ENCODE data around the gene OSBPL10.

The OSBPL10 gene

DNA sequence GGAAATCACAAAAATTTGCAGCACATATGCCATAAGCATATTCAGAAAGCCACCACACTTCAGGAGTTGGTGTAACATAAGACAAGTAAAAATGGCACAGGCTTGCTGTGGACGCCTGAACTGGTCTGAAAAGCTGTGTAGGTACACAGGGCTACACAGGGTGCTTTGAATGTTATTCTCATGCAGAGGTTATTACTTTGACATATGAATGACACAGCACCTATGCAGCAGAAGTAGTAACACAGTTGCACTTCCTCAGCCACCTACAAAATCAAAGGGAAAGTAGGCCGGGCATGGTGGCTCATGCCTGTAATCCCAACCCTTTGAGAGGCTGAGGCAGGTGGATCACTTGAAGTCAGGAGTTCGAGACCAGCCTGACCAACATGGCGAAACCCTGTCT is 54.5 kb downstream of the OSBPL10 start:
- no peak overlapping the region for H3K4me2 ChIP-seq (ENCODE audit: low read length)
- H3K9ac ChIP-seq = no peak overlapping the region

DNA sequence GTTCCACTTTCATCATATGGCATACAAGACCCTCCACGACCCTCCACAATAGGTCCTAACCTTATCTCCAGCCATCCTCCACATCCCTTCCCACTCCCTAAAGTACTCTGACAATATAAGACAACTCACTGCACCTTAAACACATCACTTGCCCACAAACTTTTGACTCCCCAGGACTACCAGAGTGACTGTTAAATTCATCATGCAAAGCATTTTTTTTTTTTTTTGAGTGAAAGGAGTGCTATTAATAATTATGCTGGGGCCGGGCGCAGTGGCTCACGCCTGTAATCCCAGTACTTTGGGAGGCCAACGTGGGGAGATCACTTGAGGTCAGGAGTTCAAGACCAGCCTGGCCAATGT is 55.8 kb downstream of the OSBPL10 start:
- no peaks in the 10 kb centered on the region for H3K36me3 ChIP-seq (ENCODE audit: control insufficient read depth, insufficient read depth, low read length)
- no peak overlapping the region for H3K27ac ChIP-seq
- H3K9ac ChIP-seq = no peak overlapping the region
- H3K9me3 ChIP-seq (ENCODE audit: control insufficient read depth, low read length) = no peaks in the 10 kb centered on the region
- H3K4me1 ChIP-seq = no peaks in the 10 kb centered on the region
- H3K27me3 ChIP-seq (ENCODE audit: control insufficient read depth, insufficient read depth, low read length) = no peaks in the 10 kb centered on the region
- H3K4me2 ChIP-seq (ENCODE audit: low read length) = no peak overlapping the region
- H3K79me2 ChIP-seq = no peaks in the 10 kb centered on the region
- no peak overlapping the region for H2AFZ ChIP-seq
- no peak overlapping the region for H3K4me3 ChIP-seq (ENCODE audit: low read depth, low read length)
- TF ChIP-seq, protein P1, sequence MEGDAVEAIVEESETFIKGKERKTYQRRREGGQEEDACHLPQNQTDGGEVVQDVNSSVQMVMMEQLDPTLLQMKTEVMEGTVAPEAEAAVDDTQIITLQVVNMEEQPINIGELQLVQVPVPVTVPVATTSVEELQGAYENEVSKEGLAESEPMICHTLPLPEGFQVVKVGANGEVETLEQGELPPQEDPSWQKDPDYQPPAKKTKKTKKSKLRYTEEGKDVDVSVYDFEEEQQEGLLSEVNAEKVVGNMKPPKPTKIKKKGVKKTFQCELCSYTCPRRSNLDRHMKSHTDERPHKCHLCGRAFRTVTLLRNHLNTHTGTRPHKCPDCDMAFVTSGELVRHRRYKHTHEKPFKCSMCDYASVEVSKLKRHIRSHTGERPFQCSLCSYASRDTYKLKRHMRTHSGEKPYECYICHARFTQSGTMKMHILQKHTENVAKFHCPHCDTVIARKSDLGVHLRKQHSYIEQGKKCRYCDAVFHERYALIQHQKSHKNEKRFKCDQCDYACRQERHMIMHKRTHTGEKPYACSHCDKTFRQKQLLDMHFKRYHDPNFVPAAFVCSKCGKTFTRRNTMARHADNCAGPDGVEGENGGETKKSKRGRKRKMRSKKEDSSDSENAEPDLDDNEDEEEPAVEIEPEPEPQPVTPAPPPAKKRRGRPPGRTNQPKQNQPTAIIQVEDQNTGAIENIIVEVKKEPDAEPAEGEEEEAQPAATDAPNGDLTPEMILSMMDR (IDR thresholded peaks at IDR 0.05) = no peak

More for the DNA sequence above, 54.5 kb downstream of the OSBPL10 start:
- no peaks in the 10 kb centered on the region for H3K4me1 ChIP-seq
- H3K79me2 ChIP-seq = no peaks in the 10 kb centered on the region
- H2AFZ ChIP-seq = no peak overlapping the region
- no peak overlapping the region for H3K4me3 ChIP-seq (ENCODE audit: low read depth, low read length)
- H3K27ac ChIP-seq = no peak overlapping the region
- no peaks in the 10 kb centered on the region for H3K36me3 ChIP-seq (ENCODE audit: control insufficient read depth, insufficient read depth, low read length)
- H3K9me3 ChIP-seq (ENCODE audit: control insufficient read depth, low read length) = no peaks in the 10 kb centered on the region
- TF ChIP-seq, protein P1 (IDR thresholded peaks at IDR 0.05) = no peak
- no peaks in the 10 kb centered on the region for H3K27me3 ChIP-seq (ENCODE audit: control insufficient read depth, insufficient read depth, low read length)

DNA sequence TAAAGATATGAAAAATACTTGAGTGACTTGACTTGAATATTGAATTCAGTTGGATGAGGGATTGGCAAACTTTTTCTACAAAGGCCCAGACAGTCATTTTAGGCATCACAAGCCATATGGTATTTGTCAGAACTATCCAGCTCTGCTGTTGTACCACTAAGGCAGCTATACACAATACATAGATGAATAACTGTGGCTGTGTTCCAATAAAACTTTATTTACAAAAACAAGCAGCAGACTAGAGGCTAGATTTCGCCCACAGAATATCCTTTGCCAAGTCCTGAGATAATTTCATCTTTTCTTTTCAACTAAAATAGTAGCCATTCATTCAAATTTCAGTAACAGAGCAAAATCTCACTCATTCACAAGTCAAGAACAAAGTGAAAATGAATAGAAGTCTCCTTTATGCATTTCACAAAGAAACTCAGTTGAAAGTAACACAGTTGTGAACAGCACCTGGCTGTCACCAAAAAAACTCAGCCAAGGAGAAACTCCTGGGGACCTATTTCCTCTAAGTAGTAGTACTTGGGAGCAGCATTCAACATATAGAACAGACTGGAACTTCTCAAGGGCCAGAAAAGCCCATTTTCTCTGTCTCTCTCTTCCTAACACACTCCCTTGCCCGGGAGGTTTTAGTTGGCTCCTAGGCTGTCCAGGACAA is 56.3 kb downstream of the OSBPL10 start:
- H3K27me3 ChIP-seq (ENCODE audit: control insufficient read depth, insufficient read depth, low read length) = no peaks in the 10 kb centered on the region
- no peaks in the 10 kb centered on the region for H3K36me3 ChIP-seq (ENCODE audit: control insufficient read depth, insufficient read depth, low read length)
- no peak overlapping the region for H3K9ac ChIP-seq
- H2AFZ ChIP-seq = no peak overlapping the region
- TF ChIP-seq, protein P1 (IDR thresholded peaks at IDR 0.05) = no peak
- H3K4me1 ChIP-seq = no peaks in the 10 kb centered on the region
- H3K4me2 ChIP-seq (ENCODE audit: low read length) = no peak overlapping the region
- no peaks in the 10 kb centered on the region for H3K79me2 ChIP-seq
- no peak overlapping the region for H3K27ac ChIP-seq
- no peaks in the 10 kb centered on the region for H3K9me3 ChIP-seq (ENCODE audit: control insufficient read depth, low read length)
- H3K4me3 ChIP-seq (ENCODE audit: low read depth, low read length) = no peak overlapping the region

DNA sequence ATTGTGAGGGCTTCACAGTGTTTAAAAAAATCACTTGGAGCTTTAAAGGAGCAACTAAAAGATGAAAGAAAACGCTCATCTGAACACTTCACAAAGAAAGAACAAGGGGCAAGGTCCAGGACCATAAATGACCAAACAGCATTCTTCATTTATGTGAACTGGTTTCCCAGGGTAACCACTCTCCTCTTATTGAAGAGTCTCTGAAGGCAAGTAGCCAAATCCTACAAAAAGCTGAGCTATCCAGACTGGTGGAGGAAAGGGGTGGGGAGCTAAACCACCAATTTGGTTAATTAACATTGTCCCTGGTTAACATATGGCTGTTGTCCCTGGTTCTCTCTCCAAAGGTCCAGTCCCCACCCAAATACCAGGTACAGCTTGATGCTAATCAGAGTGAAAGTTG is 58.1 kb downstream of the OSBPL10 start:
- H3K4me2 ChIP-seq (ENCODE audit: low read length) = no peak overlapping the region
- H3K9ac ChIP-seq = no peak overlapping the region
- no peak overlapping the region for H3K27ac ChIP-seq
- H3K9me3 ChIP-seq (ENCODE audit: control insufficient read depth, low read length) = no peaks in the 10 kb centered on the region
- TF ChIP-seq, protein P1 (IDR thresholded peaks at IDR 0.05) = no peak
- no peaks in the 10 kb centered on the region for H3K4me1 ChIP-seq
- H3K36me3 ChIP-seq (ENCODE audit: control insufficient read depth, insufficient read depth, low read length) = no peaks in the 10 kb centered on the region
- no peaks in the 10 kb centered on the region for H3K27me3 ChIP-seq (ENCODE audit: control insufficient read depth, insufficient read depth, low read length)
- no peaks in the 10 kb centered on the region for H3K79me2 ChIP-seq
- H2AFZ ChIP-seq = no peak overlapping the region
- no peak overlapping the region for H3K4me3 ChIP-seq (ENCODE audit: low read depth, low read length)

DNA sequence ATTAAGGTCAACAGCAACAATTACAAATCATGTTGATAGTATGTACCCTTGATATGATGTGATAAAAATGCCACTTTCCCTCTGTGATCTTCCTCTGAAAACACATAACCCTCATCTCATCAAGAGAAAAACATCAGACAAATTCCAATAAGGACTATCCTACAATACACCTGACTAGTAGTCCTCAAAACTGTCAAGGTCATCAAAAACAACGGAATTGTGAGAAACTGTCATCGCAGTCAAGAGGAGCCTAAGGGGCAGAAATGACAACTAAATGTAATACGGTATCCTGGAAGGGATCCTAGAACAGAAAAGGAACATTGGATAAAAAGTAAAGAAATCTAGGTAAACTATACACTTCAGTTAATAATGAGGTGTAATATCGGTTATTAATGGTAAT is 59.2 kb downstream of the OSBPL10 start:
- no peaks in the 10 kb centered on the region for H3K4me1 ChIP-seq
- no peaks in the 10 kb centered on the region for H3K79me2 ChIP-seq
- H3K9me3 ChIP-seq (ENCODE audit: control insufficient read depth, low read length) = no peaks in the 10 kb centered on the region
- TF ChIP-seq, protein P1 (IDR thresholded peaks at IDR 0.05) = no peak
- H3K36me3 ChIP-seq (ENCODE audit: control insufficient read depth, insufficient read depth, low read length) = no peaks in the 10 kb centered on the region
- no peak overlapping the region for H2AFZ ChIP-seq
- no peak overlapping the region for H3K4me2 ChIP-seq (ENCODE audit: low read length)
- no peak overlapping the region for H3K4me3 ChIP-seq (ENCODE audit: low read depth, low read length)
- no peaks in the 10 kb centered on the region for H3K27me3 ChIP-seq (ENCODE audit: control insufficient read depth, insufficient read depth, low read length)
- H3K27ac ChIP-seq = no peak overlapping the region
- no peak overlapping the region for H3K9ac ChIP-seq

Measured in parathyroid adenoma (tissue), 2 donors.